ENCODE data around the gene CCL7.

Gene CCL7

GRCh38 chr17:34259146-34259545 is 10.9 kb upstream of the CCL7 start:
- no peak for ATAC-seq
- TF ChIP-seq, protein P1, sequence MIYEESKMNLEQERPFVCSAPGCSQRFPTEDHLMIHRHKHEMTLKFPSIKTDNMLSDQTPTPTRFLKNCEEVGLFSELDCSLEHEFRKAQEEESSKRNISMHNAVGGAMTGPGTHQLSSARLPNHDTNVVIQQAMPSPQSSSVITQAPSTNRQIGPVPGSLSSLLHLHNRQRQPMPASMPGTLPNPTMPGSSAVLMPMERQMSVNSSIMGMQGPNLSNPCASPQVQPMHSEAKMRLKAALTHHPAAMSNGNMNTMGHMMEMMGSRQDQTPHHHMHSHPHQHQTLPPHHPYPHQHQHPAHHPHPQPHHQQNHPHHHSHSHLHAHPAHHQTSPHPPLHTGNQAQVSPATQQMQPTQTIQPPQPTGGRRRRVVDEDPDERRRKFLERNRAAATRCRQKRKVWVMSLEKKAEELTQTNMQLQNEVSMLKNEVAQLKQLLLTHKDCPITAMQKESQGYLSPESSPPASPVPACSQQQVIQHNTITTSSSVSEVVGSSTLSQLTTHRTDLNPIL (CRISPR knock-in tag; IDR thresholded peaks at IDR 0.05; ENCODE audit: low read depth) = no peak
- TF ChIP-seq ISL1 (CRISPR knock-in tag; IDR thresholded peaks at IDR 0.05) (no peak), ZFP3 (CRISPR knock-in tag; IDR thresholded peaks at IDR 0.05) (no peak), GLIS3 (CRISPR knock-in tag; IDR thresholded peaks at IDR 0.05) (no peak), POU6F1 (CRISPR knock-in tag; IDR thresholded peaks at IDR 0.05; ENCODE audit: borderline replicate concordance, low read depth) (no peak), TCF4 (CRISPR knock-in tag; IDR thresholded peaks at IDR 0.05; ENCODE audit: borderline replicate concordance) (no peak), PATZ1 (CRISPR knock-in tag; IDR thresholded peaks at IDR 0.05; ENCODE audit: borderline replicate concordance) (no peak), CSDC2 (CRISPR knock-in tag; IDR thresholded peaks at IDR 0.05) (no peak), ZC3H10 (CRISPR knock-in tag; IDR thresholded peaks at IDR 0.05) (no peak), RARB (CRISPR knock-in tag; IDR thresholded peaks at IDR 0.05) (no peak), ESRRG (CRISPR knock-in tag; IDR thresholded peaks at IDR 0.05) (no peak), BACH2 (CRISPR knock-in tag; IDR thresholded peaks at IDR 0.05; ENCODE audit: borderline replicate concordance) (no peak), ZNF70 (CRISPR knock-in tag; IDR thresholded peaks at IDR 0.05) (no peak), ZFP30 (CRISPR knock-in tag; IDR thresholded peaks at IDR 0.05) (no peak), PPARA (CRISPR knock-in tag; IDR thresholded peaks at IDR 0.05; ENCODE audit: borderline replicate concordance) (no peak), ARNTL (CRISPR knock-in tag; IDR thresholded peaks at IDR 0.05; ENCODE audit: borderline replicate concordance, low read depth) (no peak), CSRNP3 (CRISPR knock-in tag; IDR thresholded peaks at IDR 0.05) (no peak), OSR1 (CRISPR knock-in tag; IDR thresholded peaks at IDR 0.05) (no peak)
- TF ChIP-seq, protein P2, sequence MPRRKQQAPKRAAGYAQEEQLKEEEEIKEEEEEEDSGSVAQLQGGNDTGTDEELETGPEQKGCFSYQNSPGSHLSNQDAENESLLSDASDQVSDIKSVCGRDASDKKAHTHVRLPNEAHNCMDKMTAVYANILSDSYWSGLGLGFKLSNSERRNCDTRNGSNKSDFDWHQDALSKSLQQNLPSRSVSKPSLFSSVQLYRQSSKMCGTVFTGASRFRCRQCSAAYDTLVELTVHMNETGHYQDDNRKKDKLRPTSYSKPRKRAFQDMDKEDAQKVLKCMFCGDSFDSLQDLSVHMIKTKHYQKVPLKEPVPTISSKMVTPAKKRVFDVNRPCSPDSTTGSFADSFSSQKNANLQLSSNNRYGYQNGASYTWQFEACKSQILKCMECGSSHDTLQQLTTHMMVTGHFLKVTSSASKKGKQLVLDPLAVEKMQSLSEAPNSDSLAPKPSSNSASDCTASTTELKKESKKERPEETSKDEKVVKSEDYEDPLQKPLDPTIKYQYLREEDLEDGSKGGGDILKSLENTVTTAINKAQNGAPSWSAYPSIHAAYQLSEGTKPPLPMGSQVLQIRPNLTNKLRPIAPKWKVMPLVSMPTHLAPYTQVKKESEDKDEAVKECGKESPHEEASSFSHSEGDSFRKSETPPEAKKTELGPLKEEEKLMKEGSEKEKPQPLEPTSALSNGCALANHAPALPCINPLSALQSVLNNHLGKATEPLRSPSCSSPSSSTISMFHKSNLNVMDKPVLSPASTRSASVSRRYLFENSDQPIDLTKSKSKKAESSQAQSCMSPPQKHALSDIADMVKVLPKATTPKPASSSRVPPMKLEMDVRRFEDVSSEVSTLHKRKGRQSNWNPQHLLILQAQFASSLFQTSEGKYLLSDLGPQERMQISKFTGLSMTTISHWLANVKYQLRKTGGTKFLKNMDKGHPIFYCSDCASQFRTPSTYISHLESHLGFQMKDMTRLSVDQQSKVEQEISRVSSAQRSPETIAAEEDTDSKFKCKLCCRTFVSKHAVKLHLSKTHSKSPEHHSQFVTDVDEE (CRISPR knock-in tag; IDR thresholded peaks at IDR 0.05) = no peak

- TF ChIP-seq ZC3H10 (CRISPR knock-in tag; IDR thresholded peaks at IDR 0.05) (no peak), ZFP30 (CRISPR knock-in tag; IDR thresholded peaks at IDR 0.05) (no peak)
- no peak for ATAC-seq
Observed at GRCh38 chr17:34260861-34261260, 9.2 kb upstream of the CCL7 start.

DNA sequence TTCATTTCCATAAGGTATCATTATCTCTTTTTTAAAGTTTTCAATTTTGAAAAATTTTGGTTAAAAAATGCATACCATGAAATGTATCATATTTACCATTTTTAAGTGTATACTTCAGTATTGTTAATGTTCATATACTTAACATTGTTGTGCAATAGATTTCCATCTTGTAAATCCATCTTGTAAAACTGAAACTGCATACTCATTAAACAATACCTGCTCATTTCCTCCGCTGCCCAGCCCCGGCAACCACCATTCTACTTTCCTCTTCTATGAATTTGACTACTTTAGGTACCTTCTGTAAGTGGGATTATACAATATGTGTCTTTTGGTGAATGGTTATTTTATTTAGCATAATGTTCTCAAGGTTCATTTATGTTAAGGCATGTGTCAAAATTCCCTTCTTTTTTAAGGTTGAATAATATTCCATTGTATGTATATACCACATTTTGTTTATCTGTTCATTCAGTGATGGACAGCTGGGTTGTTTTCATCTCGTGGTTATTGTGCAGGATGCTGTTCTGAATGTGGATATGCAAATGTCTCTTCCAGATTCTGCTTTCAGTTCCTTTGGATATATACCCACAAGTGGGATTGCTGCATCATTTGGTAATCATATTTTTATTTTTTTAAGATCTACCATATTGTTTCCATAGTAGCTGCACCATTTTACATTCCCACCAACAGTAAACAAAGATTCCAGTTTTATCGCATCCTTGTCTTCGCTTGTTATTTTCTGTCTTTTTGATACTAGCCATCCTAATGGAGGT is 8.3 kb upstream of the CCL7 start:
- TF ChIP-seq ZNF565 (CRISPR knock-in tag; conservative IDR thresholded peaks at IDR 0.05; ENCODE audit: low read depth) = no peak
- no peak for ATAC-seq

Measured in SK-N-SH treated with all-trans-retinoic acid at 6 μM for 48 hours (cell line).